ENCODE data around the gene NSUN4. TPM values are rescaled to one million over a fixed set of nuclear protein-coding genes. Genes with fewer than 3 reads are reported as not detected.

The NSUN4 gene
- total and polyA plus RNA-seq, 2 of the 13 experiments (the other 11 are each of a cell fraction or from before 2014, with no cell fraction given) = 21.5 to 23.5 TPM

- TF ChIP-seq HDAC1 (CRISPR knock-in tag; IDR thresholded peaks at IDR 0.05) = peak; percentile 77
- no peak for TF ChIP-seq RBAK (CRISPR knock-in tag; IDR thresholded peaks at IDR 0.05)
- TF ChIP-seq ESRRA (CRISPR knock-in tag; IDR thresholded peaks at IDR 0.05; ENCODE audit: low read depth) = no peak
- TF ChIP-seq AKAP8 (CRISPR knock-in tag; IDR thresholded peaks at IDR 0.05) = peak; percentile 9; the same call in 1 of the 2 replicates
- peak; percentile 35; the same call in 1 of the 2 replicates for TF ChIP-seq FOSL2 (CRISPR knock-in tag; IDR thresholded peaks at IDR 0.05)
- TF ChIP-seq ELF1 (CRISPR knock-in tag; IDR thresholded peaks at IDR 0.05) = peak; percentile 82
- no peak for TF ChIP-seq NR1H2 (CRISPR knock-in tag; IDR thresholded peaks at IDR 0.05; ENCODE audit: borderline replicate concordance, low read depth)
- peak; percentile 24; the same call in 1 of the 2 replicates for TF ChIP-seq TBX2 (CRISPR knock-in tag; IDR thresholded peaks at IDR 0.05; ENCODE audit: borderline replicate concordance)
- 0 out of 2 replicates have a peak, but pooled peaks have one; percentile 4 for TF ChIP-seq TSC22D2 (CRISPR knock-in tag; IDR thresholded peaks at IDR 0.05; ENCODE audit: borderline replicate concordance)
- TF ChIP-seq HHEX (CRISPR knock-in tag; IDR thresholded peaks at IDR 0.05) = no peak
- peak; percentile 47; the same call in 1 of the 2 replicates for TF ChIP-seq ZNF235 (CRISPR knock-in tag; IDR thresholded peaks at IDR 0.05; ENCODE audit: borderline replicate concordance)
- no peak for TF ChIP-seq SOX6 (IDR thresholded peaks at IDR 0.05)
- no peak for TF ChIP-seq SOX6 (CRISPR knock-in tag; IDR thresholded peaks at IDR 0.05)
- TF ChIP-seq ZHX2 (IDR thresholded peaks at IDR 0.05; ENCODE audit: low read depth) = peak; percentile 94
- no peak for TF ChIP-seq ZHX2 (CRISPR knock-in tag; IDR thresholded peaks at IDR 0.05; ENCODE audit: borderline replicate concordance)
- peak; percentile 94 for TF ChIP-seq BHLHE40 (IDR thresholded peaks at IDR 0.05; ENCODE audit: low read length)
- TF ChIP-seq CBX1 (IDR thresholded peaks at IDR 0.05; ENCODE audit: low read depth) = peak; percentile 25
- TF ChIP-seq POGK (CRISPR knock-in tag; conservative IDR thresholded peaks at IDR 0.05) = no peak; the same call in none of the 2 replicates
- TF ChIP-seq ATF6 (CRISPR knock-in tag; conservative IDR thresholded peaks at IDR 0.05) = no peak
- TF ChIP-seq RXRB (CRISPR knock-in tag; IDR thresholded peaks at IDR 0.05; ENCODE audit: borderline replicate concordance) = peak; percentile 29
- TF ChIP-seq YEATS4 (CRISPR knock-in tag; IDR thresholded peaks at IDR 0.05; ENCODE audit: borderline replicate concordance) = peak; percentile 85
Measured at GRCh38 chr1:46303038-46303871, 37.4 kb upstream of the NSUN4 start, which contains the start of the genes LRRC41 and UQCRH (continued).

Measured in HepG2 (cell line).